Transverse colon (tissue), 4 donors: ENCODE results near the gene GABRA5. TPM values are rescaled to one million over a fixed set of nuclear protein-coding genes. Genes with fewer than 3 reads are reported as not detected.

Experiments
- DNase-seq: peaks from one replicate; pipeline ENCODE4 v3.0.0-alpha.2; 2019
- H3K27ac ChIP-seq, 4 donors: fragments of 200-600 bp; sonication (generic); 2 replicates each; pipeline ENCODE4 v1.5.1; 2016 to 2018; ENCODE audit warnings: inconsistent platforms in 4 of 4
- H3K27me3 ChIP-seq: fragments of 200-600 bp; sonication (generic); 2 replicates; pipeline ENCODE4 v1.5.1; 2017; ENCODE audit warnings: inconsistent platforms
- H3K36me3 ChIP-seq, 4 donors: fragments of 200-600 bp; sonication (generic); 2 replicates each; pipeline ENCODE4 v1.5.1; 2017 to 2019; ENCODE audit warnings: inconsistent platforms in 4 of 4
- H3K4me1 ChIP-seq, 4 donors: fragments of 200-600 bp; sonication (generic); 2 replicates each; pipeline ENCODE4 v1.5.1; 2017 to 2020; ENCODE audit warnings: inconsistent platforms in 4 of 4
- H3K4me3 ChIP-seq, 4 donors: fragments of 200-600 bp; sonication (generic); 1 replicate in 1 of 4; 2 replicates in 3 of 4; pipeline versions ENCODE4 v1.5.1 to v1.6.1; 2017 to 2019; ENCODE audit warnings: inconsistent platforms in 4 of 4
- H3K9me3 ChIP-seq, 2 donors: fragments of 200-600 bp; sonication (generic); 2 replicates each; pipeline ENCODE4 v1.5.1; 2017 to 2019; ENCODE audit warnings: inconsistent platforms in 2 of 2
- CTCF ChIP-seq, 5 experiments: fragments of 200-600 bp in 3 of 5; fragments of 450-650 bp in 2 of 5; sonication (generic) in 3 of 5; IDR thresholded peaks; 1 replicate in 2 of 5; 2 replicates in 3 of 5; pipeline ENCODE4 v1.5.1; 2016 to 2017; ENCODE audit warnings: antibody characterized with exemption in 5 of 5, inconsistent platforms in 3 of 5, mild to moderate bottlenecking in 2 of 5, moderate library complexity in 1 of 5
- EP300 ChIP-seq: sonication (generic); formaldehyde crosslinking; IDR thresholded peaks from one replicate; pipeline ENCODE4 v1.6.1; 2017; ENCODE audit warnings: antibody characterized with exemption, low read depth
- POLR2A ChIP-seq: fragments of 450-650 bp; IDR thresholded peaks from one replicate; pipeline ENCODE4 v1.6.1; 2016; ENCODE audit warnings: antibody characterized with exemption, mild to moderate bottlenecking, moderate library complexity
- POLR2AphosphoS5 ChIP-seq, 3 donors: sonication (generic); formaldehyde crosslinking; IDR thresholded peaks; one replicate each; pipeline ENCODE4 v1.6.1; 2016; ENCODE audit warnings: antibody characterized with exemption in 3 of 3
- WGBS, 2 donors: methylation state at CpG; one replicate each; pipeline ENCODE4 v1.1.5; 2018; ENCODE audit warnings: low coverage in 1 of 2; 5-methylcytosine and 5-hydroxymethylcytosine counted together
- in situ Hi-C, 4 donors: fragments of 200-750 bp; cut with MboI; loops; one replicate each; pipeline versions ENCODE4 v1.15.0 to v1.15.1; 2017; ENCODE audit warnings: low sequenced_read_pairs in 3 of 4, low pct_ligation_motif_present in 1 of 4, low pct_unique_long_range_greater_than_20kb in 1 of 4
- intact Hi-C: fragments of 100-400 bp; cut with DNase I; formaldehyde crosslinking; loops from one replicate; pipeline ENCODE4 v1.15.1; 2023; ENCODE audit warnings: low total_unique reads
- total RNA-seq, 4 donors: library from RNA; depleted of rRNA; stranded (reverse); fragments of >200 nt; gene quantifications; one replicate each; pipeline ENCODE4 v1.1.0, GENCODE V29; 2016

GABRA5 gene
- total RNA-seq, 4 donors from 2014 or later = not detected

DNA sequence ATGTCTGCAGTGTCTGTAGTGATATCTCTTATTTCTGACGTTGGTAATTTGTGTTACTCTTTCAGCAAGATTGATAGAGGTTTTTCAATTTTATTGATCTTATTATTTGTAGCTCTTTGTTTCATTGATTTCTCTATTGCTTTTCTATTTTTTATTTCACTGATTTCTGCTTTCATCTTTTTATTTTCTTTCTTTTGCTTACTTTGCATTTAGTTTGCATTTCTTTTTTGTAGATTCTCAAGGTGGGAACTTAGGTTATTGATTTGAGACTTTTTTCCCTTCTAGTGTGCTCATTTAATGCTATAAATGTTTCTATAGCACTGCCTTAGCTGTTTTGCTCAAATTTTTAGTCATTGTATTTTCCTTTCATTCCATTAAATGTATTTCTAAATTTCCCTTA lies 54.6 kb downstream of the GABRA5 start:
- no peak for TF ChIP-seq POLR2A
- TF ChIP-seq EP300 = no peak
- TF ChIP-seq POLR2AphosphoS5 (IDR thresholded peaks at IDR 0.05) = no peak
- TF ChIP-seq CTCF (IDR thresholded peaks at IDR 0.05) = no peak
- Histone ChIP-seq H3K36me3 (no peaks in the 10 kb centered on the region), H3K4me3 (no peak overlapping the region), H3K4me1 (no peaks in the 10 kb centered on the region), H3K27me3 (no peaks in the 10 kb centered on the region), H3K27ac (no peak overlapping the region), H3K9me3 (peaks cover 21 to 28% of the 10 kb centered on the region in 2 donors)
- WGBS, 2 donors = 40 to 45% methylated on average over 1 of the region's 1 CpG
- no peak for DNase-seq
- intact Hi-C loops = loop anchor here (1.0 to 10.0 kb wide), 2 partner anchors 12 to 57 kb away; partner anchors contain the start of gene GABRA5
- in situ Hi-C loops = no loop called here

GRCh38 chr15:26926081-26926480 lies 59.2 kb downstream of the GABRA5 start:
- Histone ChIP-seq H3K27me3 (no peaks in the 10 kb centered on the region), H3K36me3 (no peaks in the 10 kb centered on the region), H3K4me1 (no peaks in the 10 kb centered on the region), H3K9me3 (peaks cover 0 to 4% of the 10 kb centered on the region in 2 donors), H3K27ac (no peak overlapping the region), H3K4me3 (no peak overlapping the region)
- no peak for DNase-seq
- intact Hi-C loops (loop anchor here (10.0 kb wide), 1 partner anchor 61 kb away; the partner anchor contains the start of gene GABRA5), in situ Hi-C loops (no loop called here)
- TF ChIP-seq POLR2A (no peak), CTCF (IDR thresholded peaks at IDR 0.05) (no peak), POLR2AphosphoS5 (IDR thresholded peaks at IDR 0.05) (no peak), EP300 (no peak)
- 53 to 71% methylated on average over 2 of the region's 2 CpGs for WGBS, 2 donors

DNA sequence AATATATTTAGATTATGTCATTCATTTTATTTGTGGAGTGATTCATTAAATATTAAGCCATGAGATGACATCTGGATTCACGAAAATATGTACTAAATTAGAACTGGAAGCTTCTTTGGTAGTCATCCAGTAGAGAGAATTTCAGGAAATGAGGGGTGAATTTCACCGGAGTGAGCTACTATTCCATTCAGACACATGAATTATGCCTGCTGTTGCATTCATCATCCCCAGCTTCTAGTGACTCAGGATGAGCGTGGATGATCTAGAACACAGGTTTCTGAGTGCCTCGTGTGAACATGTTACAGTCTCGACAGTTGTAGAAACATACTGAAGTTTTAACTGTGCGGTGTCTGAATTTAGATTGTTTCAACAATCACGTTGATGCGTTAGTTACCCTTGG lies 61.2 kb downstream of the GABRA5 start:
- Histone ChIP-seq H3K27ac (no peak overlapping the region), H3K27me3 (no peaks in the 10 kb centered on the region), H3K36me3 (no peaks in the 10 kb centered on the region), H3K9me3 (no peaks in the 10 kb centered on the region), H3K4me1 (no peaks in the 10 kb centered on the region), H3K4me3 (no peak overlapping the region)
- 49 to 68% methylated on average over 2 to 8 of the region's 8 CpGs for WGBS, 2 donors
- intact Hi-C loops = loop anchor here (10.0 kb wide), 1 partner anchor 63 kb away; the partner anchor contains the start of gene GABRA5
- no peak for TF ChIP-seq CTCF (IDR thresholded peaks at IDR 0.05)
- TF ChIP-seq POLR2AphosphoS5 (IDR thresholded peaks at IDR 0.05) = no peak
- TF ChIP-seq EP300 = no peak
- no peak for TF ChIP-seq POLR2A
- no peak for DNase-seq
- in situ Hi-C loops = no loop called here

DNA sequence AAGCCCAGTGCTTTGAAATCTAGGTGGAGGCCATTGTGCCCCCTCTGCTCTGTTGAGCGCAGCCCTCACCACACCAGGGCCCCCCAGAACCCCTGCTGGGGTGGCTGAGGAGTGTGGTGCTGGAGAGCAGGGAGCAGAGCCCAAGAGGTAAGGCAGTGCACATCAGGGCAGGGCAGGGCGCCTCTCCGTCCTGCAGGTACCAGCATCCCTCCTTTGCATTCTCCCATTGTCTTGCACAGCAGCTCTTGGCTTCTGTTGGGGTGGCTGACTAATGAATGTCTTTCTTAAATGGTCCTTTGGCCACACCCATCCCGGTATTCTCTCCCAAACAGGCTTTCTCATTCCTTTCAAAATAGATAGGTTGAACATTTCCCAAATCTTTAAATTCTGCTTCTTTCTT lies 62.7 kb downstream of the GABRA5 start:
- Histone ChIP-seq H3K9me3 (no peaks in the 10 kb centered on the region), H3K27me3 (no peaks in the 10 kb centered on the region), H3K4me3 (no peak overlapping the region), H3K36me3 (no peaks in the 10 kb centered on the region), H3K4me1 (no peaks in the 10 kb centered on the region), H3K27ac (no peak overlapping the region)
- WGBS, 2 donors = 60 to 94% methylated on average over 1 to 4 of the region's 4 CpGs
- TF ChIP-seq CTCF (IDR thresholded peaks at IDR 0.05) (no peak), POLR2A (no peak), EP300 (no peak), POLR2AphosphoS5 (IDR thresholded peaks at IDR 0.05) (no peak)
- in situ Hi-C loops (no loop called here), intact Hi-C loops (loop anchor here (10.0 kb wide), 1 partner anchor 65 kb away; the partner anchor contains the start of gene GABRA5)
- DNase-seq = no peak
